GM21515 (cell line): ENCODE data around the gene TXK.

Experiments
- ATAC-seq: cut with Tn5 transposase; IDR thresholded peaks from one replicate; pipeline ENCODE4 v1.9.1; 2021; ENCODE audit not compliant: unreplicated experiment

Gene TXK

DNA sequence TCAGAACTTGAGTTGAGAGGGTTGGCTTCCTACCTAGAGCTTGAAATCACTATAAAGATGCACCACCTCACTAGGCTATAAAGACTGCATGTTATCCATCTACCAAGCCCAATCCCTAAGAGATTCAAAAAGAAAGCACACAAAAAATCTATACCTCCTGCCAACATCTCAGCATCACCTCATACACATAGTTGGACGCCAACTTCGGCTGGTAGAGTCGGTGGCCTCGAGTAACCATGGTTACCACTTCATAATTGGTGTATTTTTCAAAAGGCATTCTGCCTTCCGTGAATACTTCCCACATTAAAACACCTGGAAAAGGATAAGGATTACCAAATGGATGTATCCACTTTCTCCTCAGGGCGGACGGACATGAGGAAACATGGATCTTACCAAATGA lies 4.5 kb upstream of the TXK start:
- ATAC-seq = no peak

DNA sequence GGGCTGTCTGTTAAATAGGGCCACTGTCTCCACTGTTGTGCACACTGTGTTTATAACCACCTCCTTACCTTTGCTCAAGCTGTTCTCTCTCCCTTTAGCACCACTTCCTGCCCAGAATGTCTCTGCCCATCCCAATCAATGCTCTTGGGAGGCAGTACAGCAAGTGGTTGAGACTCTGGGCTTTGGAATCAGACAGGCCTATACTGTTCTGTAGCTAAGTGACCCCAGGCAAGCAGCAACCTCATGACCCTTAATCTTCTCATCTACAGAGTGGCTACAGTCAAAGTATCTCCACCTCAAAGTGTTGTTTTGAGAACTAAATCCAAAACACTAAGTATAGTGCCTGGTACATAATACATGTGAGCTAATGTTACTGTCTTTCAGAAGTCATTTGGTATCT lies 3.8 kb upstream of the TXK start:
- ATAC-seq = no peak

DNA sequence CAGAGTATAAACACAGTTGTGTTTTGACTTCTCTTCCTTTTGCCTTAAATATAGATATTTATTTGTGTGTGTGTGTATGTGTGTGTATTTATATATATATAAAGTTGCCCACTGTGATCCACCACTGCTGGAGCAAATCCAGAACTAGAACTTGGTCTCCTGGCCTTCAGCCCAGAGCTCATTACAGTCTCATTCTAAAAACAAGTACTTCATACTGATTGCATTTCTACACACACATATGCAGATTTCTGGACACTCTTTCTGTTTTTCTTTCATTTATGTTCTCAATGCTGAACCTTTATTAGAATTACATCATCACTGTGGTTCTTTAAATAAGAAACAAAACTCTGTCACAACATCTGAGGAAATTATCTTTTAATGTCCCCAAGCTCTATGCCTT lies 381 bp downstream of the TXK start:
- no peak for ATAC-seq

DNA sequence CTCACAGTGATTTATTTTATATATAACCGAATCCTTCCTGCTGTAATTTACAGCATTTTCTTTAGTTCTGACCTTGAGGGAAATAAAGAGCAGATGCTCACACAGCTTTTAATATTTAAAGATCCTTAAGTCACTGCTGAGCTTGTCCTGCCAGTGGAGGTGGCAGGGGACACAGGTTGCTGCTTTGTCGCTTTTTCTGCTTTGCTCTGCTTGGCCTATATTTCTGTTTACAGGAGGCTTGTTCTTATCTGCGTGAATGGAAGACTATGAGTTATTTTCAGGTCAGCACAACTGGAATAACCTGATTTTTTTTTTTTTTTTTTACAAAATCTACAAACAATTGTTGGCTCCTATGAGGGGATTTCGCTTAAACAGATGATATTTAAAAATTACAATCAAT lies 2.3 kb downstream of the TXK start:
- no peak for ATAC-seq

DNA sequence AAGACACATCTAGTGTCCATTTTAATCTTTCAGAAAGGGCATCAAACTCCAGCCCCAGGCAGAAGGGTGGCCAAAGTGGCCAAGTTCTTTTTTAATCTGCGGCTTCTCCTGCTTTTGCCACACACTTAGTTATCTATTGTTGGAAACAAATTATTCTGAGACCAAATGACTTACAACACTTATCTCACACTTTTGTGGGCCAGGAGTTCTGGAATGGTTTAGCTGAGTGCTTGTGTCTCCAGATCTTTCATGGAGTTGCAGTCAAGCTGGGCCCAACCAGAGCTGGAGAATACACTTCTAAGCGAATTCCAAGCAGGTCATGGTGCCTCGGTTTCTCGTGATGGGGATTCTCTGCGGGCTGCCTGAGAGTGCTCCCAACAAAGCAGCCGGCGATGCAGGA lies 4.0 kb downstream of the TXK start:
- no peak for ATAC-seq

DNA sequence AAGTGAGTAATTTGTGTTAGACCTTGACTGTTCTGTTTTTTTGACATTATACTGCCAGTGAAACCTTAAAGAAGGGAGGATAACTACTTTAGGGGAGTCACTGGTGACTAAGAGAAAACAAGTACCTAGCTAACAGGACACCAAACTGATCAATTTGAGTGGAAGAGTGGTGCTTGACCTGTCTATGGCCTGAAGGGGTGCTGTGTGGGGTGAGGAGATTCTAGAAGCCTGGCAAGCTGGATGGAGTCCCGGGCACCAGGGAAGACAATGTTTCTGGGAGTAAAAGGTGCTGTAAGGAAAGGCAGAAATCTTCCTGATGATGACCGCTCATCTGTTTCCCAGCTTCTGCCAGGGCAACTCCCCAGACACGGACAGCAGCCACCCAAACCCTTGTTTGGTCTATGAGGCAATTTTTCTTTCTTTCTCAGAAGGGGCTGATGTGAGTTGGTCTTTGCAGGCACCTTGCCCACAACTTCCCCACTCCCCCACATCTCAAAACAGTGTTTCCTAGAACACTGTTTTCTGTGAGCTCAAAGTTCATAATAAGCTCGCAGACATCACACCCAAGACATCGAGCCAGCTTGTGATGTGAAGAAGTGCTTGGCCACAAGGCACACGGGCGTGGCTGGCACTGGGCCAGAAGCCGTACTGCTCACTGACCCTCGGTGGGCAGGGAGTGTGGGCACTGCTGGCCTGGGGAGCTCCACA lies 4.6 kb downstream of the TXK start:
- no peak for ATAC-seq

DNA sequence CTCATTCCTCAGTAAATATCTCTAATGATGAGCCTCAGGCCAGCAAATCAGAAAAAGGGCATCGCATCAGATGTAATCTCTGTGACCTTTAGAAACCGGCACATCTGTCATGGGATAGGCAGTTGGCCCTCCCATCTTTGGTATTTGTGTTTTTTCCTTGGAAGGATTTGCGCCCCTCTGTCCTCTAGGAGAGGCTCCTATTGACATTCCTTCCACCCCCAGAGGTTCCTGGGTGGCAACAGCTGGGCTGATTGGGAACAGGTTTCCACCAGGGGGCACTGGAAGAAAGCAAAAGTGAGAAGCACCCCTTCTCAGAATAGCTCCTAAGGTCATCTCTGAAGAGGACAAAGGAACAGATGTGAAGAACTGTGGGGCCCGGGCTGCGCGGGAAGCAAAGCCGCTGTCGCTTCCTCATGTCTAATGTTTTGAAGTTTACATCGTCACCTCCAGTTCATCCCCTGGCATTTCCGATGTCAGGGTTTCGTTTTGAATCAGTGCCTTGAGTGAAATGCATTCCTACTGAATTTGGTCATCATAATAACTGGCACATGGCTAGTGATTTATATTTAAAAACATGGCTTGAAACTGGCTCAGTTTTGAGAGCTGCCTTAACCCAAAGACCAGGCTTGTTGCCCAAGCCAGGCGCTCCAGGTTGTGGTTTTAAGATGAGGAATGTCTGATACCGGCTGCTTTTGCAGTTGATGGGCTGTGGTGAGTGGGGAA lies 6.2 kb downstream of the TXK start:
- ATAC-seq = peak; percentile 78

DNA sequence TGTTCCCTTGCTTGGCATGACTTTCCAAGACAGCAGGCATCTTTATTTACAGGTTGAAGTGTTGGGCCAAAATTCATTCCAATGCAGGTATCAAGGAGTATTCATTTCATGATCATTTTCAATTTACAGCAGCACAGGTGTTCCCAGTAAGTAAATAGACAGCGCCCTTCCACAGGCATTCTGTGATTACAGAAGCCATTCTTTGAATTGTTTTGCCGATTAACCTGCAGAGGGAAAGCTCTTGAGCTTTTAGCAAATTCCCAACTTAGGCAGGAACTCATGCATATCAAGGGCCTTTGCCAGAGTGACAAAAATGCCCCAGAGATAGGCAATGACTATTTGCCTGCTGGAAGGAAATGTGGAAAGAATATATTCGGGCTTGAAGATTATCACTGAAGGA lies 6.8 kb downstream of the TXK start:
- no peak for ATAC-seq

DNA sequence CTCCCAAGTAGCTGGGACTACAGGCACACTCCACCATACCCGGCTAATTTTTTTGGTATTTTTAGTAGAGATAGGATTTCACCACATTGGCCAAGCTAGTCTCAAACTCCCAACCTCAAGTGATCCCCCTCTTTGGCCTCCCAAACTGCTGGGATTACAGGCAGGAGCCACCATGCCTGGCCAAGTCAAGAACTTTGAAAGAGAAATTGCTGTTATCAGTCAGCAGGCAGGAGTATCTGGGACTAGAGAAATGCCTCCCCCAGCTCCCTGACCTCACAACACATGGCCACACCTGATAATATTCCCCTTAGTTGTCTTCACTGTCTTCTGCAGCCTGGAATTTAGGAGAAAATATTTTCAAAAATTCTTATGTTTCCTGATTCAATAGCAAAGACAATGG lies 7.4 kb downstream of the TXK start:
- ATAC-seq = no peak

DNA sequence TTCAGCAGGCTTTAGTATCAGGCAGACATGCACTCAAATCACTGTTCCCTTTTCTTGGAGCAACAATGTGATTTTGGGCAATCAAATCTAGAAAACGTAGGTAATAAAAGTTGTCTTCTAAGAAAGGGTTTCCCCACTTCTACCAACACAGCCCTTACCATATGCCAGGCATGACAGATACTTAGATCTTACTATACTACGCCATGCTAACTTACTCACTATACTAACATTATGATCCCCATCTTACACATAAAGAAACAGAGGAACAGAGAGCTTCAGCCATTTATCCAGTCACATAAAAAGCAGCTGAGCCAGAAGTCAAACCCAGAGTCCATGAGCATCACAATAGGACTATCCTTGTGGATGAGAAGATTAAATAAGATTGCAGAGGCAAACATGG lies 9.2 kb downstream of the TXK start:
- ATAC-seq = no peak

DNA sequence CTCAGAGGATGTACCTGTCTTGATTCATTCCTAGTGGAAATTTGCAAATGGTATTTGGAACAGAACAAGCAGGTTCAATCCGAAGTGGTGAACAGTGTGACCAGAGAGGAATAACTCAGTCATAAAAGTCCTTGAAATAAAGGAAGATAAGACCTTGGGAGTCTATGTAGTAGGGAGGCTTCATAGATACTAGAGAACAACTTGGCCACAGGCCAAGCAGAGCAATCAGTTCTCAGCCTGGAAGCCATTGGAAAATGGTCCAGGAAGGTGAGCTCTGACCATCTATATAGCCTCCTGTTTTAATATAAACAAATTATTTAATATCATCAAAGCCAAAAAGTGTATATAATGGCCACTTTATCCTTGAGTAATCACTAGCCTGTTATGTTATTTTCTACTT lies 11.3 kb downstream of the TXK start:
- no peak for ATAC-seq

DNA sequence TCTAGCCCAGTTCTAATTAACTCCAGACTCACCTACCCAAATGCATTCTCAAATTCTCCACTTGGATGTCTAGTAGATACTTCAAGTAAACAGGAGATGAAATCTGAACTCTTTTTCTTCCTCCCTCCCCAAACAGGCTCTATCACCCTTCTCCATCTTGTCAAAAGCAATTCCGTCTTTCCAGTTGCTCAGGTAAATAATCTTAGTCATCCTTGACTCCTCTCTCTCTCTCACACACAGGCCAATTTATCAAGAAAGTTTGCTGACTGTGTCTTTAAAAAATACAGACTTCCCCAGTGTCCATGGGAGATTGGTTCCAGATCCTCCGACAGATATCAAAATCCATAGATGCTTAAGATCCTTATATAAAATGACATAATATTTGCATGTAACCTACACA lies 12.9 kb downstream of the TXK start:
- no peak for ATAC-seq

DNA sequence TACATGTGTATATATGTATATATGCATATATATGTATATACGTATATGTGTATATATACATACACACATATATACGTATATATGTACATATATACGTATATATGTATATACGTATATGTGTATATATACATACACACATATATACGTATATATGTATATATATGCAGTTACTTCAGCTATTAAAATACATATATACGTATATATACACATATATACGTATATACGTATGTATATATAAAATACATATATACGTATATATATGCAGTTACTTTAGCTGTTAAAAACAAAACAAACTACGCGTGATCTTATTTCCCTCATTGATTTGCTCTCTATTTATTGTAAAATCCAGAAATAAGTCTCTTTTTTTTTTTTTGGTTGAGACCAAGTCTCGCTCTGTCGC lies 13.9 kb downstream of the TXK start:
- no peak for ATAC-seq

DNA sequence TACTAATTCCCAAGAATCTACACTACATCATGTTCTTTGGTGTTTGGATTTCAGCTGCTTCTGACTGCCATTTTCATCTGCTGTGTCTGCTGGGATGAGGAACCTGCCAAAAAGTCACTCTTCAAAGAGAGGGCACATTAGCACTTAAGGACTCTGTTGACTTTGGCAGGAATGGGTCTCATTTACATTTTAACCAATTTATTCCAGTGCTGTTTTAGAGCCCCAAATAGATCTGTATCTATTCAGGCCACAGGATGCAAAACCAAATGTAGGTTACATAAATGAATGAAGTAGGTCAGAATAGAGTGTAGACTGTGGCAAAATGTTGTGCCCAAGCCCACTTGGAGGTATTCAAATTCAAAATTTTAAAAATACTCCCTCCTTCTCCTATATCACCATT lies 14.4 kb downstream of the TXK start:
- ATAC-seq = no peak

DNA sequence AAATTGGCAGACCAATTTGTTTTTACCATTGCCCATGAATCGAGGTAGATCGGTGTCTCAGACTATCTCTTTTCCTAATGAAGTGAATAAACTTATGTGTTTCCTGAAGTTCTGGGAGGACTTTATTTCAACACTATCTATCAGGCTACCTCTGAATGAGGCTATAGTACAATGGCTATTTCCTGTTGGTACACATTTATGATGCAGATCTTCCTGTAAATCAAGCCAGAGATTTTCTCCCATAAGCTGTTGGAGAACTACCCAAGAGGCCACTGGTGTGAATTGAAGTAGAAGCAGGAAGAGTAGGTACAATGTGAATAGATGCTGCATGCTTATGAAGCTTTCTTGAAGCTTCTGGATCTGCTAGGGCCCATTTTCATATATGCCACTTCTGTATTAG lies 16.0 kb downstream of the TXK start:
- no peak for ATAC-seq

DNA sequence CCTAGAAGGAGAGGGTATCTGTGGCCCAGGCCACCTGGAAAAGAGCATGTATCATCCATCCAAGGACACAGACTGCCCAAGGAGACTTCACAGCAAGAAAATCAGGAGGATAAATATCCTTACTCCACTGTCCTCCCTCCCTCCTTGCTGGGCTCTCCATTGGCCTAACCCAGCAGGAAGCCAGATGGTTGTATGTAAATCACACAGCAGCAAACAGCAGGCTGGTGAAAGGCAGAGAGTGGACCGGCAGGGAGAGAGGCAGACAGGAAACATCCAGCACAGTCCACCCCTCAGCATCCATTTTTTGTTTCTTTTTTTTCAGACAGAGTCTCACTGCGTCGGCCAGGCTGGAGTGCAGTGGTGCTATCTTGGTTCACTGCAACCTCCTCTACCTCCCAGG lies 17.5 kb downstream of the TXK start:
- no peak for ATAC-seq

DNA sequence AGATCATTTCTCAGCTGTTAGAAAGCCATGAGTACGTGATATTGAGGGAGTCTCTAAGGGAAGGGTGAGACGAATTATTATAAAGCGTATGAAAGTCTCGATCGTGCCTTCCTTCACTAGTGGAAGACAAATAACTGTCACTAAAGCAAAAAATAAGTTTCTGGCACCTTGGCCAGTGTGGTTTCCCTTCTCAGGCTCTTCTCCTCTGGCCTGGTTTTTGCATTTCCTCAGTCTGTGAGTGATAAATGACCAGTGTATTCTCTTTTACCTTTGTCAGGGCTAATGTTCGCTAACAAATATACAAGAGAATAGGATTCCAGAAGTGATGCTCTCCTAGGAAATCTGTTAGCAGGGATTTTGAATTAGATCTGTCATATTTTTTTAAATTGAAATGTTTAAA lies 19.6 kb downstream of the TXK start:
- ATAC-seq = no peak

DNA sequence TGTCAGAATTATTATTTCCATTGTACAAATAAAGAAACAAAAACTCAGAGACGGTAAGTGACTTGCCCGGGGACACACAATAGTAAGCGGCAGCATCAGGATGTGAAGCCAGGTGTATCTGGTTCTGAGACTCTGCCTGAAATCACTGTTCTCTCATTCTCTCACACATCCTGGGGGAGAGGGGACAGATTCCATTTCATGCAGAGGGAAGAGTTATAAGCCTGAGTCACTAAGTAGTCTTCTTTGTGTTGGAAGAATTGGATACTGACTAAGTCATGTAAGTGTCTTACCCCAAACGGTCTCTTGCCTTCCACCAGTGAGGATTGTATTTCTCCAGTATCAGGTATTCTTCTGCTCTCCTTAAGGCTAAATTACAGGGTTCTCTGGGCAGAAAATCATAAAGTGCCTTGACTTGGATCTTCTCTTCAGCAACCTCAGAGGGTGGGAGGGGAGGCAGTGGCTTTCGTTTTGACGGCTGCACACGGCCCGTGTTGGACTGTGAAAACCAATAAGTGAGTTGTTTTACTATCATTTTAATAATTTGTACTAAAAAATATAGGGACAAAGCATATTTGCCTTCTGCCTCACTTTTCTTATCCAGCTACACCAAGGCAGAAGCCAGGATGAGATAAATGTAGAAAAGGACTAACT lies 21.9 kb downstream of the TXK start:
- ATAC-seq = no peak

DNA sequence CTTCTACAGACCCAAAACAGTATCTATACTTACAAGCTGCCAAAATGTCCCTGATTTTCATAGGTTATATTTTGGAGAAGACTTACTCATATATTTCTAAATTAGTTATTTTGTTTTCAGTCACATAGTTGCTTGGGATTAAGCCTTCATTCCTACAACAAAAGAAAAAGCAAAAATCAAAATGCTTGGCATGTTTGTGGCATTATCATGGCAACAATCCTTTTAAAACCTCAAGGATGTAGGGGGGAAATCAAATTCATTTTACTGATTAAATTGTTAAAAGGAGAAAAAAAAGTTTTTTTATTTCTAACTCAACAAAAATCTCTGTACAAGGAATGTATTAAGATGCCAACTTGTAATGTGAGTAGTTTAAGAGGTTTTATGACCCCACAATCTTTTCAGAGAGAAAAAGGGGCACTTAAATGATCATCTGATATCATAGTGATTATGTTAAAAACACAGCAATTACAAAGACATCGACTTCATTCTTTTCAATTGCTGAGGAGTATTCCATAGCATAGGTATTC lies 23.5 kb downstream of the TXK start:
- ATAC-seq = no peak

DNA sequence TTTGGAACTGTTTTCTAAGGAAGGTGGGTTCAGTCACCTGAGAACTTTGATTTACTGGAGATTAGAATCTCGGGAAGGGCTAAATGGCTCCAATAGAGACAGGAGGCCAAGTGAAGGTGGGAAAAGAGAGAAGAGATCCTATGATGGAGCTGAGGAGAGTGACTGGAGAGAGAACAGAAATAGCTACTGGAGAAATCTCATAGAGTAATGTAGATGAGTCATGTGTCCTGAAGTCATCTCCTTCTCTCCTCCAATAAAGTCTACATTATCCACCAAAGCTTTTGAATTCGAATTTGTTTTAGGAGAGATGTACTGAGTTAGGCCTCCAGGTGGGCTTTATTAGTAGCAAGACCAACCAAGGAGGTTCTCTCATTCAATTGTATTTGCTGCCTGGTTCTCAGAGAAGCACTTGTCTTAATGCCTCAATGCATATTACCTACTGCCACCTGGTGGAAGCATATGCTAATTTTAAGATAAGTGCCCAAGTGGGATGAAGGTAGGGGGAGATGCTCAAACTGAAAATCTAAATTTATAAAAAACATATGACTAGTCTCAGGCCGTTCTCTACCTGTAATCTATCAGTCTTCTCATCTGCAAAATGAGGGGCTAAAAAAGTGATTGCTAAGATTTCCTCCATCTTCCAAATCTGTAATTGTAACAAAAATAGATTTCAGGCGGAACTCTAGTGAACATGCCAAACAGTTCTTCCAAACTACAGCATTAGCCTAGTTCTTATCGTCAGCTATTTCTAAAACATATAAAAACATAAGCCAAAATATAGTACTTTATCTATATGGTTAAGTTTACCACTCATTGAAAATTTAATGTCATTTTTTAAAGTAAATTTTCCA lies 24.4 kb downstream of the TXK start:
- ATAC-seq = no peak

DNA sequence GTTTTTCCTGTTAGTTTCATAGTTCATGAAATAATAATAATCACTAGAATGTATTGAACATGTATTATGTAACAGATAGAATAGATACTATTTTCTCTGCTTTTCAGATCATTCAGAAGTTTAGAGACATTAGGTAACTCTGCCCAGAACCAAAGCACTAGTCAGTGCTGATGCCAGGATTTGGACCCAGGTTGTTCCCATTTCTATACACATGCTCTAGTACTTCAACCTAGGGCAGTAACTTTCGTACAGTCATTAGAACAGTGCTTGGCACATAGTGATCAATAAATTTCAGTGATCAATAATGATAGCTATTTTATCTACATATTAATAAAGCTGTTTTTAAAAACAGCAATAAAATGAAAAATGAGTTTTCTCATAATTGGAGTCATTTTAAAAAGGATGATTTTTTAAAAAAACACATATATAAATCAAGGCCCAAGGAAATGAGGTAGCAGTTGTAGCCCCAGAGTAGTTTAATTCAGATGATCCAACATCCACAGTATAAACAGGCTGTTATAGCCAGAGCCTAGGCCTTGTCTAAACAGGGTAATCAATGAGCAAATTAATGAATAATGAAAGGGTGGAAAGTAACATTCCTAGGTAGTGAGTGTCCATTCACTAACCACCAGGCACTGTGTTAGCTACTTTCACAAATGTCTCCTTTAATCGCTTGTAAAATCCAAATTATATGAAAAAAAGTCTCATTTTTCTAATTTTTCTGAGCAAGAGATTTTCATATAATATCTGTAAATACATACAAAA lies 25.6 kb downstream of the TXK start:
- no peak for ATAC-seq
